Panc1 (cell line): ENCODE measurements around the gene OTUD6A.

Experiments used
- CTCF ChIP-seq: fragments of 450-650 bp; IDR thresholded peaks from 2 replicates; pipeline ENCODE4 v1.5.1; 2017; ENCODE audit warnings: mild to moderate bottlenecking
- REST ChIP-seq, 2 experiments: IDR thresholded peaks; 2 replicates each; pipeline ENCODE4 v1.6.1; 2011 to 2012; ENCODE audit warnings: low read depth in 2 of 2, control low read depth in 1 of 2, low read length in 1 of 2, mild to moderate bottlenecking in 1 of 2, moderate library complexity in 1 of 2; ENCODE audit not compliant: insufficient read depth in 1 of 2

GRCh38 chrX:70049406-70049805 is 12.9 kb upstream of the OTUD6A start:
- no peak for TF ChIP-seq REST (IDR thresholded peaks at IDR 0.05; ENCODE audit: insufficient read depth in 1 of 2, low read depth in 2 of 2, low read length in 1 of 2)
- no peak for TF ChIP-seq CTCF
